Hepatocyte (in vitro differentiated cells): ENCODE results near the gene NUP85. TPM values are rescaled to one million over a fixed set of nuclear protein-coding genes. Genes with fewer than 3 reads are reported as not detected.
A peak's percentile ranks its signal among the peaks of the same experiment; 100 is the strongest.

Source experiments
- DNase-seq: peaks from one replicate; pipeline ENCODE4 v3.0.0-alpha.2; 2016; ENCODE audit warnings: low spot score
- H2AFZ ChIP-seq: fragments of 200-600 bp; sonication (generic); 2 replicates; pipeline ENCODE4 v1.6.0; 2016; ENCODE audit warnings: antibody characterized with exemption, mild to moderate bottlenecking
- H3K27ac ChIP-seq: fragments of 200-600 bp; sonication (generic); 2 replicates; pipeline ENCODE4 v1.5.1; 2016; ENCODE audit warnings: mild to moderate bottlenecking
- H3K27me3 ChIP-seq: fragments of 200-600 bp; sonication (generic); 2 replicates; pipeline ENCODE4 v1.6.1; 2016
- H3K36me3 ChIP-seq: fragments of 200-600 bp; sonication (generic); replicated peaks from 2 replicates; pipeline ENCODE4 v1.5.1; 2016; ENCODE audit warnings: low read depth; ENCODE audit not compliant: insufficient read depth
- H3K4me1 ChIP-seq: fragments of 200-600 bp; sonication (generic); 2 replicates; pipeline ENCODE4 v1.5.1; 2016; ENCODE audit warnings: mild to moderate bottlenecking, moderate library complexity; ENCODE audit not compliant: insufficient read depth
- H3K4me2 ChIP-seq: fragments of 200-600 bp; sonication (generic); 2 replicates; pipeline ENCODE4 v1.6.0; 2016
- H3K4me3 ChIP-seq: fragments of 200-600 bp; sonication (generic); 2 replicates; pipeline ENCODE4 v1.5.1; 2016; ENCODE audit warnings: mild to moderate bottlenecking
- H3K79me2 ChIP-seq: fragments of 200-600 bp; sonication (generic); 2 replicates; pipeline ENCODE4 v1.6.0; 2017; ENCODE audit warnings: mild to moderate bottlenecking
- H3K9me2 ChIP-seq: fragments of 200-600 bp; sonication (generic); replicated peaks from 2 replicates; pipeline ENCODE4 v1.6.0; 2017; ENCODE audit warnings: mild to moderate bottlenecking; ENCODE audit not compliant: insufficient read depth
- H3K9me3 ChIP-seq: fragments of 200-600 bp; sonication (generic); 2 replicates; pipeline ENCODE4 v1.5.1; 2016; ENCODE audit warnings: low read depth, mild to moderate bottlenecking
- H4K20me1 ChIP-seq: fragments of 200-600 bp; sonication (generic); 2 replicates; pipeline ENCODE4 v1.6.0; 2016; ENCODE audit warnings: mild to moderate bottlenecking; ENCODE audit not compliant: insufficient read depth, poor library complexity, severe bottlenecking
- EZH2 ChIP-seq: fragments of 200-600 bp; sonication (generic); IDR thresholded peaks from 2 replicates; pipeline ENCODE4 v1.6.1; 2016; ENCODE audit warnings: antibody characterized with exemption, mild to moderate bottlenecking, borderline replicate concordance
- EZH2phosphoT487 ChIP-seq: fragments of 200-600 bp; sonication (generic); IDR thresholded peaks from one replicate; pipeline ENCODE4 v1.6.1; 2018; ENCODE audit warnings: antibody characterized with exemption, mild to moderate bottlenecking, low read depth, moderate library complexity; ENCODE audit not compliant: unreplicated experiment, severe bottlenecking
- WGBS: methylation state at CpG from one replicate; pipeline ENCODE4 v1.1.6; 2016; ENCODE audit warnings: low lambda C conversion rate; ENCODE audit errors: missing lambda C conversion rate; 5-methylcytosine and 5-hydroxymethylcytosine counted together
- polyA plus RNA-seq: library from polyadenylated mRNA; unstranded; fragments of >200 nt; fragmentation: Nextera tagmentation; extraction: Ambion mirVana; gene quantifications from 2 replicates; pipeline ENCODE4 v1.2.1, GENCODE V29; 2016
- total RNA-seq: library from RNA; depleted of rRNA; stranded (reverse); fragments of >200 nt; gene quantifications from 2 replicates; pipeline ENCODE4 v1.2.3, GENCODE V29; 2014
- TF ChIP-seq, protein P1 (sequence below): fragments of 200-600 bp; sonication (generic); IDR thresholded peaks from 2 replicates; pipeline ENCODE4 v1.5.1; 2016; ENCODE audit warnings: antibody characterized with exemption, mild to moderate bottlenecking; ENCODE audit not compliant: poor library complexity

Gene NUP85
- total and polyA plus RNA-seq, 2 experiments from 2014 or later, result 28.6 to 45.5 TPM

DNA sequence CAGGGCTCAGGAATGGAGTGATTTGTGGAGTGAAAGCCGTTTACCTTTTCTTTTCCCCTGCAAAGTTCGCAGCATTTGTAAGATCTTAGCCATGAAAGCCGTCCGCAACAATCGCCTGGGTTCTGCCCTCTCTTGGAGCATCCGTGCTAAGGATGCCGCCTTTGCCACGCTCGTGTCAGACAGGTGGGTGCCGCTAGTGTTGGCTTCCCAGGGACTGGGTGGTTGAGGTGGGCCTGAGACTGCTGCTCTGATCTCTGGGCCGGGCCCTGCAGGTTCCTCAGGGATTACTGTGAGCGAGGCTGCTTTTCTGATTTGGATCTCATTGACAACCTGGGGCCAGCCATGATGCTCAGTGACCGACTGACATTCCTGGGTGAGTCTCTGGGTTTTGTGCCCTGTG is 27.3 kb downstream of the NUP85 start:
- no peak for DNase-seq
- Histone ChIP-seq H3K79me2 (no peaks in the 10 kb centered on the region), H3K27ac (no peak overlapping the region), H4K20me1 (no peaks in the 10 kb centered on the region), H3K27me3 (no peaks in the 10 kb centered on the region), H3K4me3 (no peak overlapping the region), H3K9me2 (no peaks in the 10 kb centered on the region), H2AFZ (no peak overlapping the region), H3K36me3 (no peaks in the 10 kb centered on the region), H3K4me2 (no peak overlapping the region), H3K9me3 (no peaks in the 10 kb centered on the region), H3K4me1 (no peaks in the 10 kb centered on the region)
- TF ChIP-seq, protein P1, sequence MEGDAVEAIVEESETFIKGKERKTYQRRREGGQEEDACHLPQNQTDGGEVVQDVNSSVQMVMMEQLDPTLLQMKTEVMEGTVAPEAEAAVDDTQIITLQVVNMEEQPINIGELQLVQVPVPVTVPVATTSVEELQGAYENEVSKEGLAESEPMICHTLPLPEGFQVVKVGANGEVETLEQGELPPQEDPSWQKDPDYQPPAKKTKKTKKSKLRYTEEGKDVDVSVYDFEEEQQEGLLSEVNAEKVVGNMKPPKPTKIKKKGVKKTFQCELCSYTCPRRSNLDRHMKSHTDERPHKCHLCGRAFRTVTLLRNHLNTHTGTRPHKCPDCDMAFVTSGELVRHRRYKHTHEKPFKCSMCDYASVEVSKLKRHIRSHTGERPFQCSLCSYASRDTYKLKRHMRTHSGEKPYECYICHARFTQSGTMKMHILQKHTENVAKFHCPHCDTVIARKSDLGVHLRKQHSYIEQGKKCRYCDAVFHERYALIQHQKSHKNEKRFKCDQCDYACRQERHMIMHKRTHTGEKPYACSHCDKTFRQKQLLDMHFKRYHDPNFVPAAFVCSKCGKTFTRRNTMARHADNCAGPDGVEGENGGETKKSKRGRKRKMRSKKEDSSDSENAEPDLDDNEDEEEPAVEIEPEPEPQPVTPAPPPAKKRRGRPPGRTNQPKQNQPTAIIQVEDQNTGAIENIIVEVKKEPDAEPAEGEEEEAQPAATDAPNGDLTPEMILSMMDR, result no peak
- no peak for TF ChIP-seq EZH2
- no peak for TF ChIP-seq EZH2phosphoT487
- 96% methylated on average over 13 of the region's 13 CpGs for WGBS

DNA sequence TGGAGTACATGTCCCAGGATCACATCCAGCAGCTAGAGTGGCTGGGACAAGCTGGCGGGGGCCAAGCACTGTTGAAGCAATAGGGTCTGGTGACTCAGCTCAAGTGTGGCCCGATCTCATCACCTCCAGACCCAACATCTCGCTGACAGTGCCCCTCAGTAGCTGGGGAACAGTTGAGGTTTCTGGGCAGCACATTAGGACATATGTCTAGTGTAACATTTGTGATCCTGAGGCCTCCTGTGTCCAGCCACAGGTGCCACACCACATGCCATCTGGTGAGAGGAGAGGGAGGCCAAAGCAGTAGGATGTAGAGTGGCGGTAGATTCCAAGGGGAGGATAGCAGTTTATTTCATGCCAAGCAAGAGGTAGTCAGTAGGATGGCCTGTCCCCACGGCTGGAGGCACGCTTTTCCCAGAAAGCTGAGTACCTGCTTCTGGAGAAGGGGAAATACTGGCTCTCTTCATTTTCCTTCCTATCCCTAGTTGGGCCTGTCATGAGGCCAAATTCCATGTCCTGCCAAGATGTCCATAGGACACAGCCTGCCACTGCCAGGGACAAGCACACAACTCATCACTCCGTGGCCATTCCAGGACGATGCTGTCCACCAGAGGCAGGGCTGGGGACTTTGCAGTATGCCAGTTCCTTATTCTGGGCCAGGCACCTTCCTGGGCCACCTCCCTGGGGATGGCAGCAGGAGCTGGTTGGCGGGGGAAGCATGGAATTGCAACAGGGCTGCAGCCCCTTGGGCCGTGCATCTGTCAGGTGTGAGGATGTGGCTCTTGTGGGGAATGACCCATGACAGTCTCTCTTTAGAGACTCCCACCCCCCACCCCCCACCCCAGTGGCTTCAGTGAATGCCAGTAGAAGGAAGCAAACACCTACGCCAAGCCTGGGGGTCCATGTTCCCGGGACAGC is 31.9 kb downstream of the NUP85 start:
- H3K36me3 ChIP-seq, result no peaks in the 10 kb centered on the region
- no peak overlapping the region for H3K27ac ChIP-seq
- H3K27me3 ChIP-seq, result no peaks in the 10 kb centered on the region
- no peaks in the 10 kb centered on the region for H3K9me3 ChIP-seq
- no peak overlapping the region for H3K4me3 ChIP-seq
- H3K4me1 ChIP-seq, result no peaks in the 10 kb centered on the region
- no peak for DNase-seq
- 91% methylated on average over 11 of the region's 12 CpGs for WGBS
- H3K9me2 ChIP-seq, result no peaks in the 10 kb centered on the region
- H3K79me2 ChIP-seq, result no peaks in the 10 kb centered on the region
- H2AFZ ChIP-seq, result no peak overlapping the region
- no peaks in the 10 kb centered on the region for H4K20me1 ChIP-seq
- H3K4me2 ChIP-seq, result no peak overlapping the region
- no peak for TF ChIP-seq EZH2phosphoT487

DNA sequence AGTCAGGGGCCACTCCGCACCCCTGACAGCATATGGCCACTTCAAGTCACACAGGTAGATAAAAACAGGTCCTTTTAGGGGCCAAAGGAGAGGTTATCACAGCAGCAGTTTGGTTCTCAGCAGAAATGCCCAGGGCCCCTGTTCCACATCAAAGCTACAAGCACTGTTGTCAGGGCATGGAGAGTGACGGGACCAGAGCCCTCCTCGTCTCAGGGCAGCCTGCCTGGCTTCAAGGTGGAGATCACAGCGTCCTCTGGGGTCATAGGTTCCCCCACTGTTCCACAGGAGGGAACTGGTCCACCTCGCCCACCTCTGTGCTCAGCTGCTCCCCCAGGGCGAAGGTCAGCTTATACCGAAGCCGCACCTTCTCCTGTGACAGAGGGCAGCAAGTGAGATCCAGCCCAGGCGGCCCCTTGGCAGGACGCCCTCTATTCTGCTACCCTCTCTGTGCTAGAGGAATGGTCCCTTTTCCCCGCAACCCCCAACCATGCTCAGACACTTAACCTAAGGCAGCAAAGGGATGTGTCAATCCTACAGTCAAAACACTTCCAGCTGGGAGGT is 32.6 kb downstream of the NUP85 start:
- whole genome bisulfite sequencing, result 91% methylated on average over 11 of the region's 11 CpGs
- no peaks in the 10 kb centered on the region for H3K79me2 ChIP-seq
- H3K27me3 ChIP-seq, result no peaks in the 10 kb centered on the region
- H3K4me2 ChIP-seq, result no peak overlapping the region
- H3K36me3 ChIP-seq, result no peaks in the 10 kb centered on the region
- no peak overlapping the region for H3K4me3 ChIP-seq
- H4K20me1 ChIP-seq, result no peaks in the 10 kb centered on the region
- TF ChIP-seq, protein P1, result no peak
- TF ChIP-seq EZH2phosphoT487 (no peak), EZH2 (no peak)
- no peaks in the 10 kb centered on the region for H3K9me3 ChIP-seq
- H2AFZ ChIP-seq, result no peak overlapping the region
- no peaks in the 10 kb centered on the region for H3K9me2 ChIP-seq
- H3K27ac ChIP-seq, result no peak overlapping the region
- no peak for DNase-seq
- no peaks in the 10 kb centered on the region for H3K4me1 ChIP-seq

DNA sequence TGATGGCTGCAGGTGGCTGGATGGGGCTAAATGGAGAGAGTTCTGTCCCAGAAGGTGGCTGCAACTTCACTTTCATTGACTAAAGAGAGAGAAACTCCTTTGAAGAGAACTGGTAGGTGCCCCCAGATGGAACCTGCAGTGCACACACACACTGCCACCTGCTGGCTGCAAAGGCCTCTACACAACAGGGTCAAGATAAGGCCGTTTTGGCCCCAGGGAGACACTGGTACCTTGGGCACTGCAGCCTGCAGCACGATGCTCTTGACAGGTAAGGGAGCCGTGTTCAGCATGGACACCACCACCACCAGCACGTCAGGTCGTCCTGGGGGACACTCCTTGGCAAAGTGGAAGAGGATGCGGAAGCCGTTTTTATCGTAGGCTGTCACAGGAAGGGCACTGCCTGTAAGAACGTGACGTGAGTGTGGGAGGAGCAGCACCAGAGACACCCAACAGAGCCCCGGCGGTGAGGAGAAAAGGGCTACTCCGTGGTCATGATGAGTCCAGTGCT is 33.3 kb downstream of the NUP85 start:
- no peak overlapping the region for H3K4me3 ChIP-seq
- 68% methylated on average over 10 of the region's 13 CpGs for WGBS
- no peak overlapping the region for H2AFZ ChIP-seq
- H3K36me3 ChIP-seq, result no peaks in the 10 kb centered on the region
- H4K20me1 ChIP-seq, result no peaks in the 10 kb centered on the region
- no peaks in the 10 kb centered on the region for H3K79me2 ChIP-seq
- DNase-seq, result peak; percentile 79
- no peaks in the 10 kb centered on the region for H3K4me1 ChIP-seq
- no peak overlapping the region for H3K27ac ChIP-seq
- TF ChIP-seq EZH2, result no peak
- TF ChIP-seq, protein P1, result peak; percentile 76
- no peak for TF ChIP-seq EZH2phosphoT487
- no peaks in the 10 kb centered on the region for H3K9me3 ChIP-seq
- no peaks in the 10 kb centered on the region for H3K9me2 ChIP-seq
- no peak overlapping the region for H3K4me2 ChIP-seq
- H3K27me3 ChIP-seq, result no peaks in the 10 kb centered on the region
